ENCODE data around the gene GAL3ST1.

DNA sequence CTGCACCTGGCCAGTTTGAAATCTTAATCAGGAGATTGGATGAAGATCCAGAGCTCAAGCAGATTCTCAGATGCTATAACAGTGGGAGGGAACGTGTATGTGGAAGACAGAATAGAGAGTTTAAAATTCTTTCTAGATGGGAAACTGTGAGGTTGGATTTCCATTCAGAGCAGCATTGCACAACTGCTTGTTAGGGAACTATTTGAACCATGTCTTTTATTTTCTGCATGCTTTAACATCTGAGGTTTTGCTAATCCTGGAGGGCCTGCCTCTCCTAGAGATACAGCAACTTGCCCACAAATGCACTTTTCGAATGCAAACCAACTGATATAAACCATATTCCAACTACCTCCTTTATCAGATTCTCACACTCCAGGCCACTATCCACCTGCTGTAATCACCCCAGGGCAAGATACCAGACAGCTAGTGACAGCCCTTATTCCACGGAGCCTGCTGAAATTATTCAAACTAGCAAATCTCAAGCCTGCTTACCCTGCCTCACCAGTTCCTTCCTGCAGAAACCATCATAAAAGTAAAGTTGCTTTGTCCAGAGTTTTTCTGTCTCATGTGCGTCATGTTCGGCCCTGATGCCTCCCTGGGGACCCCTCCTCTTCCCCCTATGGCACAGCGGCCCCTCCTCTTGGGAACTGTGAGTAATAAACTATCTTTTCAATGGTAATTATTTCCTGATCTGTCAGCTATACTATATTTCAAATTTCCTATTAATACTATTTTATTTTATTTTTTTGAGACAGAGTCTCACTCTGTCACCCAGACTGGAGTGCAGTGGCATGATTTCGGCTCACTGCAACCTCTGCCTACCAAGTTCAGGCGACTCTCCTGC, 50.6 kb downstream of the GAL3ST1 start:
- no peak for TF ChIP-seq CTCF (IDR thresholded peaks at IDR 0.05; ENCODE audit: poor library complexity, severe bottlenecking)
- TF ChIP-seq REST (IDR thresholded peaks at IDR 0.05; ENCODE audit: borderline replicate concordance), result no peak
- TF ChIP-seq RAD21 (conservative IDR thresholded peaks at IDR 0.05), result no peak
- no peak for TF ChIP-seq POLR2AphosphoS5 (IDR thresholded peaks at IDR 0.05)

Data from neural cell (in vitro differentiated cells).